ENCODE data around the gene PRKAB1. TPM values are rescaled to one million over a fixed set of nuclear protein-coding genes. Genes with fewer than 3 reads are reported as not detected.

The PRKAB1 gene
- total and polyA plus RNA-seq, 2 experiments from 2014 or later = 16.3 to 31.0 TPM

GRCh38 chr12:119685375-119685774 lies 17.4 kb downstream of the PRKAB1 start (continued):
- TF ChIP-seq, protein P1, sequence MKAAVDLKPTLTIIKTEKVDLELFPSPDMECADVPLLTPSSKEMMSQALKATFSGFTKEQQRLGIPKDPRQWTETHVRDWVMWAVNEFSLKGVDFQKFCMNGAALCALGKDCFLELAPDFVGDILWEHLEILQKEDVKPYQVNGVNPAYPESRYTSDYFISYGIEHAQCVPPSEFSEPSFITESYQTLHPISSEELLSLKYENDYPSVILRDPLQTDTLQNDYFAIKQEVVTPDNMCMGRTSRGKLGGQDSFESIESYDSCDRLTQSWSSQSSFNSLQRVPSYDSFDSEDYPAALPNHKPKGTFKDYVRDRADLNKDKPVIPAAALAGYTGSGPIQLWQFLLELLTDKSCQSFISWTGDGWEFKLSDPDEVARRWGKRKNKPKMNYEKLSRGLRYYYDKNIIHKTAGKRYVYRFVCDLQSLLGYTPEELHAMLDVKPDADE (IDR thresholded peaks at IDR 0.05) = no peak

GRCh38 chr12:119686355-119686754 lies 18.4 kb downstream of the PRKAB1 start:
- H3K4me1 ChIP-seq (ENCODE audit: insufficient read depth) = no peaks in the 10 kb centered on the region
- H4K20me1 ChIP-seq (replicated peaks; ENCODE audit: insufficient read depth) = no peaks in the 10 kb centered on the region; the same call in 1 of the 2 replicates
- no peaks in the 10 kb centered on the region for H3K9me3 Mint-ChIP-seq
- ATAC-seq (no peak), DNase-seq (ENCODE audit: low spot score) (no peak)
- peaks cover 10% of the 10 kb centered on the region; the same call in 2 of the 3 replicates for H3K4me1 Mint-ChIP-seq
- no peak overlapping the region for H3K4me3 ChIP-seq
- no peaks in the 10 kb centered on the region for H3K36me3 ChIP-seq (ENCODE audit: insufficient read depth)
- no peak overlapping the region for H3K27ac Mint-ChIP-seq
- H2AFZ ChIP-seq = no peak overlapping the region
- no peaks in the 10 kb centered on the region for H3K27me3 Mint-ChIP-seq (ENCODE audit: insufficient read depth, low read depth, poor library complexity)
- H3K27ac ChIP-seq (ENCODE audit: low read depth) = no peak overlapping the region
- H3K4me3 Mint-ChIP-seq = no peak overlapping the region
- TF ChIP-seq JUNB (IDR thresholded peaks at IDR 0.05; ENCODE audit: unreplicated experiment) (no peak), STAT1 (IDR thresholded peaks at IDR 0.05; ENCODE audit: unreplicated experiment) (no peak), NANOG (IDR thresholded peaks at IDR 0.05; ENCODE audit: borderline replicate concordance) (no peak), ZNF114 (CRISPR knock-in tag; IDR thresholded peaks at IDR 0.05) (no peak), EZH2 (IDR thresholded peaks at IDR 0.05; ENCODE audit: low read depth, unreplicated experiment) (no peak), POLR2AphosphoS5 (IDR thresholded peaks at IDR 0.05; ENCODE audit: low read depth) (no peak), CREB1 (CRISPR knock-in tag; IDR thresholded peaks at IDR 0.05; ENCODE audit: low read depth) (no peak), EZH2phosphoT487 (IDR thresholded peaks at IDR 0.05; ENCODE audit: unreplicated experiment) (no peak), REST (IDR thresholded peaks at IDR 0.05; ENCODE audit: unreplicated experiment) (no peak)
- TF ChIP-seq, protein P2, sequence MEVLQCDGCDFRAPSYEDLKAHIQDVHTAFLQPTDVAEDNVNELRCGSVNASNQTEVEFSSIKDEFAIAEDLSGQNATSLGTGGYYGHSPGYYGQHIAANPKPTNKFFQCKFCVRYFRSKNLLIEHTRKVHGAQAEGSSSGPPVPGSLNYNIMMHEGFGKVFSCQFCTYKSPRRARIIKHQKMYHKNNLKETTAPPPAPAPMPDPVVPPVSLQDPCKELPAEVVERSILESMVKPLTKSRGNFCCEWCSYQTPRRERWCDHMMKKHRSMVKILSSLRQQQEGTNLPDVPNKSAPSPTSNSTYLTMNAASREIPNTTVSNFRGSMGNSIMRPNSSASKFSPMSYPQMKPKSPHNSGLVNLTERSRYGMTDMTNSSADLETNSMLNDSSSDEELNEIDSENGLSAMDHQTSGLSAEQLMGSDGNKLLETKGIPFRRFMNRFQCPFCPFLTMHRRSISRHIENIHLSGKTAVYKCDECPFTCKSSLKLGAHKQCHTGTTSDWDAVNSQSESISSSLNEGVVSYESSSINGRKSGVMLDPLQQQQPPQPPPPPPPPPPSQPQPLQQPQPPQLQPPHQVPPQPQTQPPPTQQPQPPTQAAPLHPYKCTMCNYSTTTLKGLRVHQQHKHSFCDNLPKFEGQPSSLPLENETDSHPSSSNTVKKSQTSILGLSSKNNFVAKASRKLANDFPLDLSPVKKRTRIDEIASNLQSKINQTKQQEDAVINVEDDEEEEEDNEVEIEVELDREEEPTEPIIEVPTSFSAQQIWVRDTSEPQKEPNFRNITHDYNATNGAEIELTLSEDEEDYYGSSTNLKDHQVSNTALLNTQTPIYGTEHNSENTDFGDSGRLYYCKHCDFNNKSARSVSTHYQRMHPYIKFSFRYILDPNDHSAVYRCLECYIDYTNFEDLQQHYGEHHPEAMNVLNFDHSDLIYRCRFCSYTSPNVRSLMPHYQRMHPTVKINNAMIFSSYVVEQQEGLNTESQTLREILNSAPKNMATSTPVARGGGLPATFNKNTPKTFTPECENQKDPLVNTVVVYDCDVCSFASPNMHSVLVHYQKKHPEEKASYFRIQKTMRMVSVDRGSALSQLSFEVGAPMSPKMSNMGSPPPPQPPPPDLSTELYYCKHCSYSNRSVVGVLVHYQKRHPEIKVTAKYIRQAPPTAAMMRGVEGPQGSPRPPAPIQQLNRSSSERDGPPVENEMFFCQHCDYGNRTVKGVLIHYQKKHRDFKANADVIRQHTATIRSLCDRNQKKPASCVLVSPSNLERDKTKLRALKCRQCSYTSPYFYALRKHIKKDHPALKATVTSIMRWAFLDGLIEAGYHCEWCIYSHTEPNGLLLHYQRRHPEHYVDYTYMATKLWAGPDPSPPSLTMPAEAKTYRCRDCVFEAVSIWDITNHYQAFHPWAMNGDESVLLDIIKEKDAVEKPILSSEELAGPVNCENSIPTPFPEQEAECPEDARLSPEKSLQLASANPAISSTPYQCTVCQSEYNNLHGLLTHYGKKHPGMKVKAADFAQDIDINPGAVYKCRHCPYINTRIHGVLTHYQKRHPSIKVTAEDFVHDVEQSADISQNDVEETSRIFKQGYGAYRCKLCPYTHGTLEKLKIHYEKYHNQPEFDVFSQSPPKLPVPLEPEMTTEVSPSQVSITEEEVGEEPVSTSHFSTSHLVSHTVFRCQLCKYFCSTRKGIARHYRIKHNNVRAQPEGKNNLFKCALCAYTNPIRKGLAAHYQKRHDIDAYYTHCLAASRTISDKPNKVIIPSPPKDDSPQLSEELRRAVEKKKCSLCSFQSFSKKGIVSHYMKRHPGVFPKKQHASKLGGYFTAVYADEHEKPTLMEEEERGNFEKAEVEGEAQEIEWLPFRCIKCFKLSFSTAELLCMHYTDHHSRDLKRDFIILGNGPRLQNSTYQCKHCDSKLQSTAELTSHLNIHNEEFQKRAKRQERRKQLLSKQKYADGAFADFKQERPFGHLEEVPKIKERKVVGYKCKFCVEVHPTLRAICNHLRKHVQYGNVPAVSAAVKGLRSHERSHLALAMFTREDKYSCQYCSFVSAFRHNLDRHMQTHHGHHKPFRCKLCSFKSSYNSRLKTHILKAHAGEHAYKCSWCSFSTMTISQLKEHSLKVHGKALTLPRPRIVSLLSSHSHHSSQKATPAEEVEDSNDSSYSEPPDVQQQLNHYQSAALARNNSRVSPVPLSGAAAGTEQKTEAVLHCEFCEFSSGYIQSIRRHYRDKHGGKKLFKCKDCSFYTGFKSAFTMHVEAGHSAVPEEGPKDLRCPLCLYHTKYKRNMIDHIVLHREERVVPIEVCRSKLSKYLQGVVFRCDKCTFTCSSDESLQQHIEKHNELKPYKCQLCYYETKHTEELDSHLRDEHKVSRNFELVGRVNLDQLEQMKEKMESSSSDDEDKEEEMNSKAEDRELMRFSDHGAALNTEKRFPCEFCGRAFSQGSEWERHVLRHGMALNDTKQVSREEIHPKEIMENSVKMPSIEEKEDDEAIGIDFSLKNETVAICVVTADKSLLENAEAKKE (CRISPR knock-in tag; IDR thresholded peaks at IDR 0.05) = no peak
- H3K9me2 ChIP-seq (ENCODE audit: insufficient read depth) = 0 out of 2 replicates have a peak, but pooled peaks cover 4% of the 10 kb centered on the region
- 0 out of 2 replicates have a peak, but pooled peaks cover 3% of the 10 kb centered on the region for H3F3A ChIP-seq (replicated peaks; ENCODE audit: low read depth)
- H3K4me2 ChIP-seq = no peak overlapping the region
- H3K79me2 ChIP-seq (replicated peaks; ENCODE audit: insufficient read depth) = no peaks in the 10 kb centered on the region
- H3K36me3 Mint-ChIP-seq (ENCODE audit: low read depth) = peaks cover 47% of the 10 kb centered on the region
- no peaks in the 10 kb centered on the region for H3K27me3 ChIP-seq (ENCODE audit: insufficient read depth)

Measured in GM23338 (cell line).